ENCODE measurements around the gene MAP7.

Gene MAP7

DNA sequence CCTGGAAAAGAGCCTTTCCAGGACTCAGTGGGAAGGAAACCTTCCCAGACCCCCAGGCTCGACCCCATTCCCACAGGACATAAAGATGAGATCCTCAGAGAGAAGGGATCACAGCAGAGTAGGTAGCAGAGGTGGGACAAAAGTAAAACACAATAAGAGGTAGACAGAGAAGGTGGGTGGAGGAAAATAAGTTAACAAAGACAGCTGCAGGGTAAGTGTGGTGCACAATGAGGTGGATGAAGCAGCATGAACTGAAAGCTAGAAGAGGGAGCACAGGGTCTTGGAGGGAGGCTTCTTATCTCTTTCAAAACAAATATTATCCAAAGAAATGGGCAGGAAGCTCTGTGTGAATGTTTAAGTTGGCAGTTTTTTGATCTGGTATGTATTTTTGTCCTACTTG lies 14.0 kb upstream of the MAP7 start:
- no peak for DNase-seq (ENCODE audit: low read depth in 3 of 3)

DNA sequence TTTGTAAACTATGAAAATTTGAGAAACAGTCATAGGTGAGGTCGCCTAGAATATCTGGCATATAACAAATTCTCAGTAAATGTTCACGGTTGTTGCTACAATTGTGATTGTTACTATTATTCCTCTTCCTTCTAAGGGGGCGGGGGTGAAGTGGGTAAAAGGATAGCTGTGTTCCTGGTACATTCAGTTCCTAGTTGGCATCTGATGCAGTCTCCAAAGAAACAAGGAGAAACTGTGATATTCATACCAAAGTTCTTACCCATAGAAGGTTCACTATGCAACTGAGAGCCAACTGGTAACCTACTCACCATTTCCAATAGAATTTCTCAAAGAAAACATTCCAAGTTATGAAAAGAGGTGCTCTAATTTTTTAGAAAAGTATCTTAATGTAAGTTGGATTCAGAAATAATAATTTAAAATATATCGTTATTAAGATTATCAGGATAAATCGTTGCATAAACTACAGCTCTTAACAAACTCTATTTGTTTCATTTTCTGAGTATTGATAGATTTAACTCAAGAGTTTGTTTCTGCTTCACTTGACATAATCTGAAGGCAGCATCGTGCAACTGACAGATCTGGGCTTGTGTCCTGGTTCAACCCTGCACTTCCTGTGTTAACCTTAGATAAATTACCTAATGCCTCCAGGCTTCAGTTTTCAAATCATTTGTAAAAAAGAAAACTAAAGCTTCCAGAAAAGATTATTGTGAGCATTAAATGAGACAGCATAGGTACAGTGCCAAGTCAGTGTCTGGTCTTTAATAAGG lies 13.3 kb upstream of the MAP7 start:
- DNase-seq (ENCODE audit: low read depth in 3 of 3): no peak

DNA sequence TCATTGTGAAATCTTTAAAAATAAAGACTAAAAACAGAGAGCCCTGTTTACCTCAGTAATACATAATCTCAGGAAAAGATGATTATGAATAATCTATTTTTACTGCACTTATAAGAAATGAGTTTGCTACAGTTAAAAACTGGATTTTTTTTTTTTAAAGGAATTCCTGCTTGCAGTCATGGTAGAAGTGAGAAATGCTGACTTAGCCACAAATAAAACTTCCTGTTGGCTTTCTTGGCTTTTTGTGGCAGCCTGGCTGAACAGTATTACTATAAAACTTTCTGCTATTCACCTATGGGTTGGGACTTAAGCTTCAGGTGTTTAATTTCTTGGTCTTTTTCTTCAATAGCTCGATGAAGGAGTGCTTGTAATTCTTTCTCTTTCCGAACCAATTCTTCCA lies 12.0 kb upstream of the MAP7 start:
- DNase-seq (ENCODE audit: low read depth in 3 of 3): no peak

DNA sequence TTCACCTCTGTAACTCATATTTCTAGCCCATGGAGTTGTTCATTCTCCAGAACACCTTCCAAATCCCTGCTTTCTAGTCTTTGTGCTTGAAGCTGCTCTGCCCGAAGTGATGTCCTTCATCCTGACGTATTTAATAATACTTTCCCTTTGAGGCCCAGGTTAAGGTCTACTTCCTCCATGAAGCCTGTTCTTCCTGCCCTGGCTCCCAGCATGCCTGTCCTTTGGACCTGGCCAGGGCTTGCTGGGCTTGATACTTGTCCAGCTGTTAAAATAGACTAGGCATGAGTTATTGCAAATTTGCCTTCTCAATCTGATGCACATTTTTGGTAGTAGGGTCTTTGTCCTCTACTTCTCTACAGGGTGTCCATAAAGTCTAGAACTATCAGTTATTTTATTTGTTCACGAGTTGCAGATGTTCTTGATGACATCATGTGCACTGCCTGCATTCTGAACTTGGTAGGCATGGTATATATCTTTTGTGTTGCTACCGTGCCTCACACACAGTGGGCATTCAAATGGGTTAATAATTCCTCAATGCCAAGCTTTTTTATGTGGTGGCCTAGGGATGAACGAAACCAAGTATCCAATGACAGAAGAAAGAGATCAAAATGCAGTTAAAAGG lies 3.1 kb upstream of the MAP7 start:
- DNase-seq (ENCODE audit: low read depth in 3 of 3): no peak

DNA sequence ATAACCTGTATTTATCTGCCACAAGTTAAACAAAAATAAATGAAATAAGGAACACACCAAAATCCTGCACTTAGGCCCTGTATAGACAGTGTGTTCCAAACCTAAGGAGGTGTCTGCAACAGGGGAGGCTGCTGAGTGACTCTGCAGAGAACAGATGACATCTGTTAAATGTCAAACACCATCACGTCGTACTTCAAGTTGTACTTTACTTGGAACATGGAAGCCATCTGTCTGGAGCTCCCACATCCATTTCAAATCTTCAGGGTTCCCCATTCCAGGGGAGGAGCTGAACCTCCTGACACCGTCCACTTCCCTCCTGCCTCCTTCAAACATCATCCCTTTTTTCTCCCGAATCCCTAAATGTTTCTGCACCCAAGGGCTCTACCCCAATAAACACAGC lies 1.8 kb upstream of the MAP7 start:
- DNase-seq (ENCODE audit: low read depth in 3 of 3): no peak

DNA sequence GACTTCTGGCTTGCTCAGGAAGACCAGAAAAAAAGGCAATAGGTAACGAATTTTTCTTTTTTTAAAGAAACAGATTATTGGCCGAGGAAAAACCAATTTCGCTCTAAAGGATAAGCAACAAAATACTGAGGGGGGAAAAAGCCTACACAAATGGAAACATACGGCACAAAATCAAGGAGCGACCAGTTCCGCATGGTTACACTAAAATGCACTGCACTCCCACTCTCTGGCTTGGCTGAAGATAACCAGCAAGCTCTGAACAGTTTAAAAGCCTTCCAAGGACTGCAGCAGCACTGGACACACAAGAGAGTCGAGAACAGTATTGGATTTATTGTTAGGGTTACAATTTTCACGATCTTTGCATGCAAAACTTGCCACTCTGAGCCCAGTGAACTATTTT lies 881 bp upstream of the MAP7 start:
- no peak for DNase-seq (ENCODE audit: low read depth in 3 of 3)

DNA sequence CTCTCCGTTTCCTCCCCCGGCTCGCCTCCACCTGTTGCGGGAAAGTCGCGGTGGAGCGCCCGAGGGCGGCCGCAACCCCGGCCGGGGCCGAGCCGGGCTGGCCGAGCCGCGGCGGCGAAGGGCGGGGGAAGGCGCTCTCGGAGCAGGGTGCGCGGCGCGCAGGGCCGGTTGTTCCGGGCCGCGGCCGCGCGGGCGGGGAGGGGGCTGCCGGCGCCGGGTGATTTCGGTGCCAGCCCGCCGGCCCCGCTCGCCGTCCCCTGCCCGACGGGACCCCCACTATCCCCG lies 235 bp downstream of the MAP7 start:
- no peak for DNase-seq (ENCODE audit: low read depth in 3 of 3)

DNA sequence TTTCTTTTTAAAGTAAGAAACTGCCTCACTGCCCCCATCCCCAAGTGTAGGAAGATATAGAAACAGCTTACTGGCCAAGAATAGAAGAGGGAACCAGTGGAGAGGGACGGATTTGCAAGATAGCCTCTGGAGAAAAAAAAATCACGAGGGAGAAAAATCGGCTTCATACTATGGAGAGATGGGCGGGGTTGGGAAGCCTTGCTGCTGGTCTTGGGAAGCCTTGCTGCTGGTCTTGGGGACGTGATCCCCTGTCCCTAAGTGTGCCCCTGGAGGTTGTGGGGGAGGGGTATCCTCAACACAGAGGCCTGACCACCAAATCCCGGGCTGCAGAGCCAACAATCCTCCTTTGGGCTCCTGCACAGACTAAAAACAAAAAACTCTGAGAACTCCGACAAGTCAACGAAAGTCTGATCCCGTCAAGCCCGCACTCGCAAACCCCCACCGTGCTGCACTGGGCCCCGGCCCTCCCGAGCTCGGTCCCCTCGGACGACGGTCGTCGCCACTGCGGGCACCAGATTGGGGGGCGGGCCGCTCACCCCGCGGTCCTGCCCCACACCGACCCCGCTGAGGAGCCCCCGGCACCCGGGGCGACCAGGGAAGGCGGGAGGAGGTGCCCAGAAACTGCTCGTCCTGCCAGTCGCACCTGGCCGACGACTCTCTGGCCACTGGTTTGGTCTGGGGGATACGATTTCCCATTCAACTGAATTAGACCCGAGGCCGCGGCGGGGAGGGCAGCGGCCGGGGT lies 750 bp downstream of the MAP7 start:
- DNase-seq (ENCODE audit: low read depth in 3 of 3): no peak

DNA sequence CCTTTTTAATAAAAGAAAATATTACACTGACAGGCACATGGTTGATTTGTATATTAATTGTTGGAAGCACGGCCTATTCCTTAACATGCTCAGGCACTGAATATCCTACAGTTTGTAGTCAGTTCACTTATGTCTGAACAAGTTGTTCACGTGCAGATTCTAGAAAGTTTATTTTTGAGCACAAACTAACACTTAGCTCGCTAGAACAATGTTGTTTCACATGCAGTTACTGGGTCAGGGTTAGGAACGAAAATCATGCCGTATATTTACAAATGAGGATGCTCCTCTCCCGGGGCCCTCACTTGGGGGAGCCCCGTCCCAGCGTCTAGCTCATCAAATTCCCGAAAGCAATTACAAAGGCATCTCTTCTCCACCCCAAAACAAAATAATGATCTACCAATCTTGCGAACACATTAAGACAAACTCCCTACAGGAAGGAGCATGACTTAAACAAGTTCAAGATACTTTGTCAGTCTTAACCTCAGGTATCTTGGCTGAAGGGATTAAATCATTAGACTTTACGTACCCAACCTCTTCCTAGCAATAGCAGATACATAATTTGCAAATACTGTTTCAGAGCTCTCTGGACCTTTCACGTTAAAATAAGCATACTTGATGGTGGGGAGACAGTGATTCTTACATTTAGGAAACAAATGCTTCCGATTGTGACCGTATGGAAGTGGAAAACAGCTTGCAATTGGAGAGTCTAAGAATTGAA lies 1.5 kb downstream of the MAP7 start:
- no peak for DNase-seq (ENCODE audit: low read depth in 3 of 3)

DNA sequence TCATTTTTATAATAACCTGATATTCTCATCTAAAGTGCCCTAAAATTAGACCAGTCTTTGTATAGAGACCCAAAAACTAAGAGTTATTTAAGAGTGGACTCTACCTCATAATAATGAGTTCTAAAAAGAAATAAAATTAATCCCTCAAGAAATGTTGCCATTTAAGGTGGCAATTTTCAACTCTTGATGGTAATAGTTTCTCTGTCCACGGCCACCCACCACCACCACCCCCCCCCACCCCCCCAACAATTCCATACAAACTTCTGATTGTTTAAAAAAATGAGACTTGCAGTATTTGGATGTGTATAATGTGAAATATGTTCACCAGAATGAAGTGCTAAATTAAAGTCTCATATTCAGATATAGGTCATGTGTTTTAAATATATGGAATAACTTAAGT lies 2.4 kb downstream of the MAP7 start:
- no peak for DNase-seq (ENCODE audit: low read depth in 3 of 3)

DNA sequence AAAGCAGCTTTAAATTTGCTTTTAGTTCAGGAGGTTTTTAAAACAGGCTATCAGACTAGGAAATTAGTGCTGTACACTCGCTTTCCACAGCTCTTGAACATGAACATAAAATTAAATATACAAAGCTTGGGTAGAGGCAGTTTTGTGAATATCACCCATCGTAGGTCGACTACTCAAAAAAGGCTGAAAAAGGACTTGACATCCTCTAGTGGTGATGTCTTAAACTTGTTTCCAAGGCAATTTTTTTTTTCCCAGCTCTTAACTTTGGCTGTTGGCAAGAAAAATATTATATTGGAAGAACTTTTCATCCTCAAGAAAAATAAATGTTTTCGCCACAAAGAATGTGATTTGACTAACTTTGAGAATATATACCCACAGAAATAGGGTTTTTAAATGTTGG lies 2.9 kb downstream of the MAP7 start:
- no peak for DNase-seq (ENCODE audit: low read depth in 3 of 3)

DNA sequence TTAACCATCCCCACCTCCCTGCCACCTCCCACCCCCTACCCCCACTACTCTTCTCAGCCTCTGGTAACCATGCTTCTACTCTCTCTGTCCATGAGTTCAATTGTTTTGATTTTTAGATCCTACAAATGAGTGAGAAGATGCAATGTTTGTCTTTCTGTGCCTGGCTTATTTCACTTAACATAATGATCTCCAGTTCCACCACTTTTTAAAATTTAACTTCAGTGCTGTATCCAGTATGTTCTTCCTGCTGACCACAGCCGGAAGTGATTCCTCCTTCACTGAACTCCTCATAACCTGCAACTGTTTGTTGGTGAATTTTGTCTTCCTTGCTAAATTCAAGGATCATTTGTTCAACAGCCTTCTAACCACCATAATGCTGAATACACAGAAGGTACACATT lies 3.9 kb downstream of the MAP7 start:
- DNase-seq (ENCODE audit: low read depth in 3 of 3): no peak

DNA sequence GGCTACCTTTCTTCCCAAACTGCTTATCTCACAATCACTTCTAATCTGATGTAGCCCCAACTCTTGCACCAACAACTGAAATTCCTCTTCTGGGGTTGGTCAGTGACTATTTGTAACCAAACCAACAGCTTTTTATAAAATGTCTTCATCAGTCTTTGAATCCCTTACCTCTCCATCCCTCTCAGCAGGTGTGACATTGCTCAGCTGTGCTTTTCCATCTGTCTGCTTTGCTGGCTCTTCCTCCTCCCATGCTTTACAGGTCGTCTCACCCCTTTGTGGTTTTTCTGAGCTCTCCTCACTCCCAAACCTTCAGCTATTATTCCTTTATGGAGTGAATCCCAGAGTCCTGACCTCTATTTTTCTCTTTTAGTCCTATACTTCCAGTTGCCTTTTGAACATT lies 5.9 kb downstream of the MAP7 start:
- no peak for DNase-seq (ENCODE audit: low read depth in 3 of 3)

DNA sequence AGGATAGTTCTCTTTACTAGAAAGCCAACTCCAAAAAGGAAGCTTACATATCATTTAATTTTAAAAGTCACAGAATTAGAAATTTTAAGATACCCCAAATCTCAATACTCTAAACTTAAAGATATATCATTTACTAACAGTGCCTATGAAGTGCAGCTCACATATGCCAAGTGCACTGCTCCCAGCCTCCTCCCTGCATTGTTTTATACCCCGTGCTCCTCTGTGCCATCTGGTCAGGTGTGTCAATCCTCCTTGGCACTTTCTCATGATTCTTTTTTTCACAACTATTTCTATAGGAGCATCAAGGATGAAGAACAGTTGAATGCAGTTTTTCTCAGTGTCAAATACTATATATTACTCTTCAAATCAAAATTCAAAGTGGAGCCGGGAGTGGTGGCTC lies 8.8 kb downstream of the MAP7 start:
- no peak for DNase-seq (ENCODE audit: low read depth in 3 of 3)

DNA sequence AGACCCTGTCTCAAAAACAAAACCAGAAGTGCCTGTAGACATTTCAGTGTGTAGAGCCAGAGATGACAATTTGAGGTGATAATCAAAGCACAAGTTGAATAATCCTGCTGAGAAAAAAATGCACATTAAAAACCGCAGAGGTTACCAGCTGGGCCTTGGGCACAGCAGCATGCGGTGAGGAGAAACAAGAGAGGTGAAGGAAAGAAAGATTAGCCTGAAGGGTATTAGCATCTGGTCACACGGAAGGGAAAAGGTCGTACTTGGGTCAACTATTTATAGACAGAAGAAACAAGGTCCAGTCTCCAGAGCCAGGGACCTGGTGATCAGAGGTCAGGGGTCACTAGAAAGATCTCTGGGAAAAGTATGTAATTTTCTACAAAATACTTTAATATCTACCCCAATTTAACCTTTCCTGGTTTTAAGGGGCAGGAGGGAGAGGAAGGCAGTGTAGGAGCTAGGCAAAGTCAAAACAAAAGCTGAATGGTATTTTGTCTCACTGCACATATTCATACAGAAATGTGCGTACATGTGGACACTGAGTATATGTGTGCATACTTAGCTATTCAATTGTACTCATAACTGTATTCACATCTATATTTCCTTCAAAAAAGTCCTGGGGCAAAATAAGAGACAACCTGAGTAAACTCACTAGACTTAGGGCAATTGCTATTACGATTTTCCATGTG lies 10.1 kb downstream of the MAP7 start:
- DNase-seq (ENCODE audit: low read depth in 3 of 3): no peak

DNA sequence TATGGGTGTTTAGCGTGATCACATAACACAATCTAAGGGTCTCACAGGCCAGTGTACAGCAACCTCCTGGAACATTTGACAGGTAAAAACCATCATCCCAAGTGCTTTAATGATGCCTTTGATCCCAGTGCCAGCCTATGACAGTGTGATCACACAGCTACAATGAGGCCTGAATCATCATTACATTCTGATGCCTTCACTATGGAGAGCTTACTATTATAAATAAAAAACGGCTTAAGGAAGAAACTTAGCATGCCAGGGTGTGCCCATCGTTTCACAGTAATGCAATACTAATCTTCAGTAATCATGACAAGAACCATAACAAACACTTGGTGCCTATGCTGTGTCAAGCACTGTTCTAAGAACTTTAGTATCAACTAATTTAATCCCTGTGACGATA lies 11.4 kb downstream of the MAP7 start:
- DNase-seq (ENCODE audit: low read depth in 3 of 3): no peak

DNA sequence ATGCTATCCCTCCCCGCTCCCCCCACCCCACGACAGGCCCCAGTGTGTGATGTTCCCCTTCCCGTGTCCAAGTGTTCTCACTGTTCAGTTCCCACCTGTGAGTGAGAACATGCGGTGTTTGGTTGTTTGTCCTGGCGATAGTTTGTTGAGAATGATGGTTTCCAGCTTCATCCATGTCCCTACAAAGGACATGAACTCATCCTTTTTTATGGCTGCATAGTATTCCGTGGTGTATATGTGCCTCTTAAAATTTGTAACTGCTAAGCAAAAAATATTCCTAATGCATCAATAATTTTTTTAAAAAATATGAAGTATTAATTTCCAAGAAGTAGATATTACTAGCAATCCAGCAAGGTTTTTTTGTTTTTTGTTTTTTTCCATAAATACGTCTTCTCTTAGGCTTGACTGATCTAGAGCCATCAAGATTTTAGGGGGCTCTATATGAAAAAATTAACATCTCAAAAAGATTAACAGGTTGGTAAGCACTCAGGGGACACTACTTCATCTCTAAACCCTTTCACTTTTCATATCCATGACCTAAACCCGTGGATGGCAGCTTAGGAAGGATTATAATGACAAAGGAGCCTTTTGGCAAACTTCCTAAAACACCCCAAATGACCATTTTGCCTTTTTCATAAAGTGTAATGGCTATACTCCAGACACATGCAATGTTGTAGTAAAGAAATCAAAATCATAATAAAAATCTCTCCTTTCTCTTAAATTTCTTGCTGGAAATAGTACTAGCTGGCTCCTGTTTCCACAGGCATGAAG lies 14.2 kb downstream of the MAP7 start:
- no peak for DNase-seq (ENCODE audit: low read depth in 3 of 3)

DNA sequence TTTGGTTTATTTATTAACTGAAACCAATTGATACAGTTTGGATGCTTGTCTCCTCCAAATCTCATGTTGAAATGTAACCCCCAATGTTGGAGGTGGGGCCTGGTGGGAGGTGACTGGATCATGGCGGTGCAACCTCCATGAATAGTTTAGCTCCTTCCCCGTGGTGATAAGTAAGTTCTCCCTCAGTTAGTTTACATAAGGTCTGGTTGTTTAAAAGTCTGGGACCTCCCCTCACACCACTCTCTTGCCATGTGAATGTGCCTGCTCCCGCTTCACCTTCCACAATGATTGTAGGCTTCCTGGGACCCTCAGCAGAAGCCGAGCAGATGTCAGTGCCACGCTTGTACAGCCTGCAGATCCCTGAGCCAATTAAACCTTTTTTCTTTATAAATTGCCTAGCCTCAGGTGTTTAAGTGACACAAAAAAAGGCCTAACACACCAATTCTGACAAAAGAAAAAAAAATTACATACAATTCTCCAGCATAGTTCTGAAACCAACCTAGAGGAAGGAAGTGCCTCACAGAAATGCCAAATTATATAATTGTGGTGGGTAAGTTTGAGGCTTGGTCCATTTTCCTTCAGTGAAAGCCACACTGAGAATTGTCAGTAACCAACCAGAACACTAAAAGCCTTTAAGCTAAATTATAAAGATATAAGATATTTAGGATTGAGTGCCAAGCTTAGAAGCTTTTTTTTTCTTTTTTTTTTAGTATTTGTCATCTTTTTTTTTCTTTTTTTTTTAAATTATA lies 15.0 kb downstream of the MAP7 start:
- DNase-seq (ENCODE audit: low read depth in 3 of 3): no peak

DNA sequence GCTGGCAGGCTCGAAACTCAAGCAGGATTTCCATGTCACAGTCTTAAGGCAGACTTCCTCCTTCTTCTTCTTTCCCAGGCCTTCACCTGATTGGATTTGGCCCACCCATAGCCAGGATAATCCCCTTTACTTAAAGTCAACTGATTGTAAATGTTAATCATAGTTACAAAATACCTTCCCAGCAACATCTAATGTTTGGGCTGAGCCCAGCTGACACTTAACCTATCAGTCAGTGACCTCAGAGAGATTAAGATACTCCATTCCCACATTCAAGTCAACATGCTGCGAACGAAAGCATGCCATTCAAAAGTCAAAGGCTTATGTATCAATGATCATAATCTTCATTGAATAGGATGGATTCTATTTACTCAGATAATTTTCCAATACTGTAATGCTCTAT lies 16.0 kb downstream of the MAP7 start:
- no peak for DNase-seq (ENCODE audit: low read depth in 3 of 3)

DNA sequence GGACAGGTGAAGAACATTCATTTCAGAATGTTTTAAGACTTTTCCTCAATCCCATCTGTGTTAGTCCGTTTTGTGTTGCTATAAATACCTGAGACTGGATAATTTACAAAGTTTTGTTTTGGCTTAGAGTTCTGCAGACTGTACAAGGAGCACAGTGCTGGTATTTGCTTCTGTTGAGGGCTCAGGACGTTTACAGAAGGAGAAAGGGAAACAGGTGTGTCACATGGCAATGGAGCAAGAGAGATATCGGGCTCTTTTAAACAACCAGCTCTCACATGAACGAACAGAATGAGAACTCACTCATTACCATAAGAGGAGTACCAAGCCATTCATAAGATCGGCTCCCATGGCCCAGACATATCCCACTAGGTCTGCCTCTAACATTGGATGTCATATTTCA lies 16.7 kb downstream of the MAP7 start:
- no peak for DNase-seq (ENCODE audit: low read depth in 3 of 3)

DNA sequence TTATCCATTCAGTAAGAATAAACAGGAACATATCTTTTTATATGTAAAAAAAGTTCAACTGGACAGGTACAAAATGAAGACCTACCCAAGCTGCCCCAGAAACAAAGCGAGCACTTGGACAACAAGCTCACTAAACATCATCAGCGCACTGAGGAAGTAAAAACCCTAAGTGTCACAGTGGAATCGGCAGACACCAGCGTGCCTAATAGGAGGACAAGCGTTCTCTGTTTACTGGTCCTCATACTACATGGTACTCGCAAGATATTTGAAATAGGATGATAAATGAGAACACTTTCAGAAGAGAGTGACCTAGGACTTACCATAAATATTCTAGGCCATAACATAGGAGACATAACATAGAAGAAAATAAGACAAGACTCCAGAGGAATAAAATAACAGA lies 18.2 kb downstream of the MAP7 start:
- DNase-seq (ENCODE audit: low read depth in 3 of 3): no peak

Data from stimulated activated CD4-positive, alpha-beta T cell treated with anti-CD3 and anti-CD28 coated beads, TNF-alpha, amount 100 ng/mL, for 4 hours (primary cell).